T-helper 17 cell (primary cell): ENCODE measurements around the gene DSTN. TPM values are rescaled to one million over a fixed set of nuclear protein-coding genes. Genes with fewer than 3 reads are reported as not detected.
A peak's percentile ranks its signal among the peaks of the same experiment; 100 is the strongest.

Experiments used
- ATAC-seq: fragments of 150-1000 bp; cut with Tn5 transposase; 2 replicates; pipeline ENCODE4 v1.10.0; 2021; ENCODE audit warnings: mild to moderate bottlenecking, moderate library complexity
- DNase-seq, 3 donors: peaks; one replicate each; pipeline versions ENCODE4 v3.0.0 to v3.0.0-alpha.2; 2020 to 2021
- H3K9me3 ChIP-seq: one replicate; pipeline ENCODE4 v1.7.0; 2013; ENCODE audit warnings: low read length, mild to moderate bottlenecking; ENCODE audit not compliant: control insufficient read depth, poor library complexity, severe bottlenecking
- H3K27ac Mint-ChIP-seq: one replicate; pipeline ENCODE4 v1.8.0; 2022; ENCODE audit warnings: mild to moderate bottlenecking, moderate library complexity, mixed read lengths
- H3K27me3 Mint-ChIP-seq: one replicate; pipeline ENCODE4 v1.8.0; 2022; ENCODE audit warnings: mixed read lengths
- H3K36me3 Mint-ChIP-seq: one replicate; pipeline ENCODE4 v1.8.0; 2022; ENCODE audit warnings: low read depth, mixed read lengths
- H3K4me1 Mint-ChIP-seq: one replicate; pipeline ENCODE4 v1.8.0; 2022; ENCODE audit warnings: mild to moderate bottlenecking, mixed read lengths
- H3K4me3 Mint-ChIP-seq: one replicate; pipeline ENCODE4 v1.8.0; 2022; ENCODE audit warnings: mild to moderate bottlenecking, moderate library complexity, mixed read lengths
- total RNA-seq, 4 donors: library from RNA in 2 of 4; stranded (reverse) in 2 of 4; gene quantifications; one replicate each; pipeline ENCODE4 v1.2.3 and lab custom pipeline; 2022 to 2026

DSTN gene
- total RNA-seq, 2 donors from 2014 or later: 41.4 to 46.5 TPM

DNA sequence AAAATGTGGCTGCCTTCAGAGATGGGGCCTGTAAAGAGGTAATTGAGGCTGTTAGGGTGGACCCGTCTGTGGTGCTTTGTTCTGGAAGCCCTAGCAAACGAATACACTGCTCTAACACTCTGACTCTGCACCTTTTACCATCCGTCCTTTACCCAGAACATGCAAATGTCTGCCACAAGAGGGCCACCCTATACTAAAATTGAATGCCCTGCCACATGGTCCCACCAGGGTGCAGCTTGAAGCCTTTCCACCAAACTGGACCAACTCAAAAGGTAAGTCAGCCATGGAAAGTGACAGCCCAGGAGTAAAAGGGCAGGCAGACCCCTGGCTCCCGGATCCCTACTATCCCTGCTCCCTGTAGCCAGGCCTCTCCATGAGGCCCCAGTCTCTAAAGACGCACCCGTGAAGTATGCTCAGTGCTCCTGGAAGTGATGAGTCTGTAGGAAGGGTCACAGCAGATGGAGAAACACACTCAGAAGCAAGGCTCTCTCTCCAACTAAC, 32.9 kb upstream of the DSTN start:
- H3K27me3 Mint-ChIP-seq: peaks cover 35% of the 10 kb centered on the region
- ATAC-seq (peak; percentile 99), DNase-seq (peak; percentile 29 to 50 (median 29))
- no peak overlapping the region for H3K4me3 Mint-ChIP-seq
- no peaks in the 10 kb centered on the region for H3K36me3 Mint-ChIP-seq
- peaks cover 14% of the 10 kb centered on the region for H3K4me1 Mint-ChIP-seq
- H3K9me3 ChIP-seq: no peaks in the 10 kb centered on the region
- H3K27ac Mint-ChIP-seq: peak overlapping the region; percentile 32

DNA sequence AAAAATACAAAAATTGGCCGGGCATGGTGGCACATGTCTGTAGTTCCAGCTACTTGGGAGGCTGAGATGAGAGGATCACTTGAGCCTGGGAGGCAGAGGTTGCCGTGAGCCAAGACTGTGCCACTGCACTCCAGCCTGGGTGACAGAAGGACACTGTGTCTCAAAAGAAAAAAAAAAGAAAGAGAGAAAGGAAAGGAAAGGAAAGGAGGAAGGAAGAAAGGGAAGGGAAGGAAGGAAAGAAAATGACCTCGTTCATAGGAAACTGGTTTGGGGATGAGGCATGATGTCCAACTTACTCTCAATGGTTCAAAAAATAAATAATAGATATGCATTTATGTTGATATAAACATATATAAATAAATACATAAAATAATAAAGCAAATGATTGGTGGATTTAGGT, 31.9 kb upstream of the DSTN start:
- ATAC-seq: no peak
- Mint-ChIP-seq H3K27me3 (peaks cover 39% of the 10 kb centered on the region), H3K36me3 (no peaks in the 10 kb centered on the region), H3K4me3 (no peak overlapping the region), H3K4me1 (peaks cover 14% of the 10 kb centered on the region), H3K27ac (no peak overlapping the region)
- no peaks in the 10 kb centered on the region for H3K9me3 ChIP-seq
- no peak for DNase-seq

DNA sequence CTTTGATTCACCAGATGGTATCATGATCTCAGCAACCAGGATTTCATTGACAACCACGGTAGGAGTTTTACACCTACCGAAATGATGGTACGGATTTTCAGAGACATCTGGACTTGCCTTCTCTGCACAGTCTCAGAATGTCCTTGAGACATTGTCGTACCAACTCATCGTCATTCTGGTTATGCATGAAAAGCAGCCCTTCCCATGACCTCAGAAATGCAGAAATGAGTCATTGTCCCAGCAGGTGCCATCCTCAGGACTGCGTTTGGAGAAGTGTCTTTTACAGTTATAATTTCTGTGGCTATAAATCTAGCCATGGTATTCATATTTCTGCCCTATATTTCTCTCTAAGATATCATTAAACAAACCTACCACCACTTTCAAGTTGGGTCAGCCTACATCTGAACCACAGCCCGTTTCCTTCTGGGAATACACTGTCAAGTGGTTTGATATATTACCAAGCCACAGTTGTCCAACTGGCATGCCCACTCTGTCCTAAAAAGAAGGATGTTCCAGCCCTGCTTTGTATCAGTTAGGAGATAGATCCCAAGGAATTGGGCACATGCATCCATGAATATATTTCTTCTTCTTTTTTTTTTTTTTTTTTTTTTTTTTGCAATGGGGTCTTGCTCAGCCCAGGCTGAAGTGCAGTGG, 31.2 kb upstream of the DSTN start:
- no peak overlapping the region for H3K27ac Mint-ChIP-seq
- H3K27me3 Mint-ChIP-seq: peaks cover 46% of the 10 kb centered on the region
- ATAC-seq: no peak
- no peaks in the 10 kb centered on the region for H3K36me3 Mint-ChIP-seq
- no peaks in the 10 kb centered on the region for H3K9me3 ChIP-seq
- no peak overlapping the region for H3K4me3 Mint-ChIP-seq
- DNase-seq: no peak
- peaks cover 10% of the 10 kb centered on the region for H3K4me1 Mint-ChIP-seq

DNA sequence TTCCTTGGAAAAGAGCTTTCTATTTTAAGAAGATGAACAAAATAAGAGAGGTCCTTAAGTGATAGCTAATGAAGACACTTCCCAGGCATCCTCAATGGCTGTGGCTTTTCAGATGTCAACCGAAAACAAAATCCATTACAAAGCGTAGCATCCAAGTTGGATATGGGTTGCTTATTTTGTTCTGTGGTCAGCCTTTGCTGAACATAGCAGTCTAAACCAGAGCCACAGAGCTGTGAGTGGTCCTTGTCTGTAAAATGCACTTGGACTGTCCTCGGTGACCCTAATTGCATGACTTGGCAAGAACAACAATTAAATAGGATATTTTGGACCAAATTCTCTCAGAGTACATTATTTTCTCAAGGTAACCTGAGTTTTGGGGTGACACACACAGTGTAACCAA, 28.3 kb upstream of the DSTN start:
- peaks cover 65% of the 10 kb centered on the region for H3K27me3 Mint-ChIP-seq
- no peak overlapping the region for H3K4me3 Mint-ChIP-seq
- DNase-seq (no peak), ATAC-seq (no peak)
- peaks cover 2% of the 10 kb centered on the region for H3K36me3 Mint-ChIP-seq
- peaks cover 8% of the 10 kb centered on the region for H3K4me1 Mint-ChIP-seq
- no peak overlapping the region for H3K27ac Mint-ChIP-seq
- H3K9me3 ChIP-seq: no peaks in the 10 kb centered on the region

DNA sequence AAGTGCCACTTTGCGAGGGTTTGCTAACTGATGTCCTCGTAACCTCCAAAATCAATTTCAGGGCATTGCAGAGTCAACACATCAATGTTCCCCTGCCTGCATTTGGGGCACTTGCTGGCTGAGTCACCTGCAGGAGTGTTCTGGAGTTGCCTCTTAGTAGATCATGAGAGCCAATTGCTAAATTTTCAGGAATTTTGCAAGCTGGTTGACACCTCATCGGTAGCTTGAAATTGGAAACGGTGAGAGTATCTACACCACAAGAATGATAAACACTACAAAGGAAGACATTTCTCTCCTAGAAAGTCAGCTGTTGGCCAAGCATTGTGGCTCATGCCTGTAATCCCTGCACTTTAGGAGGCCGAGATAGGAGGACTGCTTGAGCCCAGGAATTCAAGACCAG, 27.9 kb upstream of the DSTN start:
- no peak overlapping the region for H3K4me3 Mint-ChIP-seq
- peaks cover 2% of the 10 kb centered on the region for H3K36me3 Mint-ChIP-seq
- no peak for DNase-seq
- no peaks in the 10 kb centered on the region for H3K9me3 ChIP-seq
- no peak for ATAC-seq
- no peak overlapping the region for H3K27ac Mint-ChIP-seq
- H3K27me3 Mint-ChIP-seq: peaks cover 65% of the 10 kb centered on the region
- peaks cover 5% of the 10 kb centered on the region for H3K4me1 Mint-ChIP-seq

DNA sequence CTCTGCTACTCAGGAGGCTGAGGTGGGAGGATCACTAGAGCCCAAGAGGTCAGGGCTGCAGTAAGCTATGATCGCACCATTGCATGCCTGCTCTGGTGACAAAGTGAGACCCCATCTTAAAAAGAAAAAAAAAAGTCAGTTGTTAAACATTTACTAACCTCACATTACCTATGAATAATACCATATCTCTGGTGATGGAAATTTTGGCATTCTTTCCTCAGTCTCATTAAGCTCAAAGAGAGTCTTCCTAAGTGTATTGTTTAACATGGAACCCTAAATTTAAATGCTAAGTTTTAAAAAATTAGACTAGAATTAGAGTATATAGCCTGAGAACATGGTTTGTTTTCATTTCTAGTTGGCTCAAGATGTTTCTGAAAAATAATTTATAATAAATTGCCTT, 27.4 kb upstream of the DSTN start:
- no peak overlapping the region for H3K27ac Mint-ChIP-seq
- no peaks in the 10 kb centered on the region for H3K9me3 ChIP-seq
- DNase-seq (no peak), ATAC-seq (no peak)
- peaks cover 2% of the 10 kb centered on the region for H3K4me1 Mint-ChIP-seq
- peaks cover 65% of the 10 kb centered on the region for H3K27me3 Mint-ChIP-seq
- H3K36me3 Mint-ChIP-seq: peaks cover 2% of the 10 kb centered on the region
- no peak overlapping the region for H3K4me3 Mint-ChIP-seq

DNA sequence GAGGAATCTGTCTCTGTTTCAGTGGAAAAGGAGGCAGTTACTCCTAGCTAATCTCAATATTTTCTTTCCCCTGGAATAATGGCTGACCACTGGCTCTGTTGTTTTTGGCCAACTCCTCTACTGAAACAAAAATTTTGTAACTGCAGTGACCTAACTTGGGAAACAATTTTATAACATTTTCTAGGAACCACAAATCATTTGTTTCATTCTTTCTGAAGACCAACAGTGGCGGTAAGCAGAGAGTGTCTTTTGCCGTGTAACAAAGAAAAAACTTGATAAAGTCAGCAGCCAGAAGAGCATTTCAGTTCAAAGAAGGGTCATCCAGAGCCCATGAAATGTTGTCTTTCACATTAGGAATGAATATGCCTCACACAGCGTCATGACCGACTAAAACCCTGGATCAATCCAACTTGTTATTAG, 26.9 kb upstream of the DSTN start:
- Mint-ChIP-seq H3K27me3 (peaks cover 60% of the 10 kb centered on the region), H3K4me3 (no peak overlapping the region), H3K36me3 (peaks cover 2% of the 10 kb centered on the region), H3K4me1 (peaks cover 2% of the 10 kb centered on the region), H3K27ac (no peak overlapping the region)
- no peak for DNase-seq
- H3K9me3 ChIP-seq: no peaks in the 10 kb centered on the region
- ATAC-seq: no peak

DNA sequence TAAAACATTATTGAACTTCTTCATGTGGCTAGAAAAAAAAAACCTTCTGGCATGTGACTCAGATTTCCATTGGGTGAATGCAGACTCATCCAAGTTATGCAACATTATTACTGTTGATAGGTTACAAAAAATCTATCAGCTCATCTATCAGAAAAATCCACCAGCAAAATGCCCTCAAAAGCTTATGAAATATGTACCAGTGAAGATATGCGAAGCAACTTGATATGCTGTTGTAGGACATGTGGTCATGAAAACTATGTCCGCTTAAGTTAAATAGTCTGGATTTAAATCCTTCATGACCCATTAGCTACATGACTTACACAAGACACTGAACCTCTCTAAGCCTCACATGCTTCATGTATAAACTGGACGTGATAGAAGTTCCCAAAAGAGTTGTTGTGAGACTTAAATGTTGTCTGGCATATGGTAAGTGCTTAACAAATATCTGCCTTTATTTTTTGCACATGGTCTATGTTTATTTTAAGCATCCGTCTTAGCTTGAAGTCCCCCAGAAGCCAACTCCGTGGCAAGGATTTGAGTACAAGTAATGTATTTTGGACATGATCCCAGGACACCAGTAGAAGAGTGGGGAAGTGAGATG, 26.2 kb upstream of the DSTN start:
- no peak for DNase-seq
- no peak for ATAC-seq
- Mint-ChIP-seq H3K27me3 (peaks cover 55% of the 10 kb centered on the region), H3K36me3 (peaks cover 2% of the 10 kb centered on the region), H3K4me1 (peaks cover 2% of the 10 kb centered on the region), H3K27ac (no peak overlapping the region), H3K4me3 (no peak overlapping the region)
- no peaks in the 10 kb centered on the region for H3K9me3 ChIP-seq

DNA sequence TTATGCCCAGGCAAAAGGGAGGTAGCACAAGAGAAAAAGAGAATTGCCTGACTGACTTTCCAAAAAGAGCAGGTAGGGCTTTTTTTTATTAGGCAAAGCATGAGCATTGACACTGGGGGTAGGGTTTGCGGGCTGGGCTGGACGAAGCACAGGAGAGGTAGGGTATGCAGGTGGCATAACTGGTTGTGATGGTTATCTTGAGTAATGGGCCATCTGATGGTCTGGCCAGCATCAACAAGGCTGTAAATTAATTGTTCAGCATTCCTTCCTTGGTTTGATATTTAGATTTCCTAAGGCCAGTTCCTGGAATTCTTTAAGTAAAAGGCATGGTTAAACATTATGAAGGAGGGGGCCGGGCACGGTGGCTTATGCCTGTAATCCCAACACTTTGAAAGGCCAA, 24.7 kb upstream of the DSTN start:
- peaks cover 53% of the 10 kb centered on the region for H3K27me3 Mint-ChIP-seq
- H3K4me3 Mint-ChIP-seq: no peak overlapping the region
- H3K9me3 ChIP-seq: no peaks in the 10 kb centered on the region
- H3K4me1 Mint-ChIP-seq: peaks cover 2% of the 10 kb centered on the region
- ATAC-seq: no peak
- no peak overlapping the region for H3K27ac Mint-ChIP-seq
- no peak for DNase-seq
- peaks cover 2% of the 10 kb centered on the region for H3K36me3 Mint-ChIP-seq

DNA sequence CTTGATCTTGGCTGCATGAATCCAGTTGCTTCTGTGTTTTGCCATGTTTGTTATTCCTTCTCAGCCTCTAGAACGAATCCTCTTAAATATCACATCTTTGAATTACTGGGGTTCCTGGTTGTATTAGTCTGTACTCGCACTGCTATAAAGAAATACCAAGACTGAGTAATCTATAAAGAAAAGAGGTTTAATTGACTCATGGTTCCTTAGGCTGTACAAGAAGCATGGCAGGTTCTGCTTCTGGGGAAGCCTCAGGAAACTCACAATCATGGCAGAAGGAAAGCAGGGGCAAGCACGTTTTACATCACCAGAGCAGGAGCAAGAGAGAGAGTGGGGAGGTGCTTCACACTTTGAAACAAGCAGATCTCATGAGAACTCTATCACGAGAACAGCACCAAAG, 20.7 kb upstream of the DSTN start:
- no peak for ATAC-seq
- H3K27me3 Mint-ChIP-seq: peaks cover 27% of the 10 kb centered on the region
- no peak for DNase-seq
- H3K27ac Mint-ChIP-seq: no peak overlapping the region
- no peak overlapping the region for H3K4me3 Mint-ChIP-seq
- peaks cover 2% of the 10 kb centered on the region for H3K4me1 Mint-ChIP-seq
- H3K36me3 Mint-ChIP-seq: peaks cover 2% of the 10 kb centered on the region
- H3K9me3 ChIP-seq: no peaks in the 10 kb centered on the region

DNA sequence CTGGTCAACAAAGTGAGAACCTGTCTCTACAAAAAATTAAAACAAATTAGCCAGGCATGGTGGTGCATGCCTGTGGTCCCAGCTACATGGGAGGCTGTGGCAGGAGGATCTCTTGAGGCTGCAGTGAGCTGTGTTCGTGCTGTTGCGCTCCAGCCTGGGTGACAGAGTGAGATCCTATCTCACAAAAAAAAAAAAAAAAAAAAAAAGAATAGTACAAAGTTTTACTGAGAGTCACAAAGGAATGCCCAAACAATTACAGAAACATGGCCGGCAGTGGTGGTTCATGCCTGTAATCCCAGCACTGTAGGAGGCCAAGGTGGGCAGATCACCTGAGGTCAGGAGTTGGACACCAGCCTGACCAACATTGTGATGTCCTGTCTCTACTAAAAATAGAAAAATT, 14.8 kb upstream of the DSTN start:
- no peak overlapping the region for H3K4me3 Mint-ChIP-seq
- ATAC-seq: no peak
- H3K9me3 ChIP-seq: no peaks in the 10 kb centered on the region
- peaks cover 3% of the 10 kb centered on the region for H3K4me1 Mint-ChIP-seq
- H3K27ac Mint-ChIP-seq: no peak overlapping the region
- no peak for DNase-seq
- H3K27me3 Mint-ChIP-seq: peaks cover 8% of the 10 kb centered on the region
- H3K36me3 Mint-ChIP-seq: no peaks in the 10 kb centered on the region

DNA sequence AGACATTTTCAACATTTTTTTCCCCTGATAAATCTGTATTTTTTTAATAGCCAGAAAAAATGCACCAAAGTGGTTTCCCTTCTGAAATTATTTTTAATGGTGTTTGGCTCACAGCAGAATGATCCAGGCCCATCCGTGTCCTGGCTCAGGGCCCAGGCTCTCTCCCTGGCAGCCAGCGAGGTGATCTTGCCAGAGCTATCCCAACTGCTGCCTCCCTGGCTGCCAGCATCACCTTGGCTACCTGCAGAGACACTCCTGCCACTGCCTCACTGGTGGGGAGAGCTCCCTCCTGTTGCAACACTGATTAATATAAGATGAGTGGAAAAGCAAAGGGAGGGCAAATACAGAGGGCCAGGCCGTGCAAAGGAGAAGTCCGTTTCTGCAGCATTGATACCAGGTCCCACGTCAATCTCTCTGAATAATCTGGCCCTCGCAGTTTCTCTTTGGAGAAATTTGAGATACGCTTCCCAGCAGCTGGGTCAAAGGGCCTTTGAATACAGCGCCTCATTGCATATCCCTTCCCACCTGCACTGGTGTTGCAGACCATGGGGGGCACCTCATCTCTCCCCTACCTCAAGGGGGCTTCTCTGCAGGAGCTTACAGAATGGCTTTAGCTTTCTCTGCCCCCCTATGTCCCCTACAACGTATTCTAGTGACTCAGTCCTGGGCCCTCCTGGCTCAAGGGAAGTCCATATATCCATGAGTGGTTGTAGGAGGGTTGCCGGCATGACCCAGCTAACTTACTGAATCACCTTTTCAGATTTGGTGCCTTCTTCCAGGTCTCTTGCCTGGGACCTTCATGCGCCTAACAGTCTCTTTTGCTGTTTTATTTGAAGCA, 12.8 kb upstream of the DSTN start:
- no peaks in the 10 kb centered on the region for H3K36me3 Mint-ChIP-seq

DNA sequence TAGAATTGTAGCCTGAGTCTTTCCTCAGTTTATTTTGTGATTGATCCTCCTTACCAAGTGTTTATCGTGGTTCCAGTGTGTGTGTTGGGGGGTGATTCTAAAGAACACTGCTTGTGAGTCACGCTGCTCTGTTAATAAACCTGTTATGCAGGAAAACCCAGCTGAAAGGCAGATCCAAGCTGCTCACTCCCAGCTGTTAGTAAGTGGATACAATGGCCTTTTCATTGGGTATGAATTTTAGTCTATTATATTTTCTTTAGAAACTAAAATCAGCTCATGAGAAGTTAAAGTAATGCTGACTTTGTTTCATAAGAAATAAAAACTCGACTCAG, 12.2 kb upstream of the DSTN start:
- H3K36me3 Mint-ChIP-seq: no peaks in the 10 kb centered on the region
- H3K9me3 ChIP-seq: no peaks in the 10 kb centered on the region
- ATAC-seq: no peak
- no peak overlapping the region for H3K27ac Mint-ChIP-seq
- DNase-seq: no peak
- H3K27me3 Mint-ChIP-seq: peaks cover 9% of the 10 kb centered on the region
- no peak overlapping the region for H3K4me3 Mint-ChIP-seq
- H3K4me1 Mint-ChIP-seq: peaks cover 3% of the 10 kb centered on the region

More for the DNA sequence above, 12.8 kb upstream of the DSTN start:
- no peaks in the 10 kb centered on the region for H3K9me3 ChIP-seq
- Mint-ChIP-seq H3K27me3 (peaks cover 9% of the 10 kb centered on the region), H3K4me3 (no peak overlapping the region), H3K27ac (no peak overlapping the region), H3K4me1 (peaks cover 3% of the 10 kb centered on the region)
- DNase-seq (no peak), ATAC-seq (no peak)
